ENCODE measurements around the gene PLPP3. TPM values are rescaled to one million over a fixed set of nuclear protein-coding genes. Genes with fewer than 3 reads are reported as not detected.

Gene PLPP3
- total RNA-seq, 4 donors from 2014 or later, result 138 to 244 (median 181) TPM

DNA sequence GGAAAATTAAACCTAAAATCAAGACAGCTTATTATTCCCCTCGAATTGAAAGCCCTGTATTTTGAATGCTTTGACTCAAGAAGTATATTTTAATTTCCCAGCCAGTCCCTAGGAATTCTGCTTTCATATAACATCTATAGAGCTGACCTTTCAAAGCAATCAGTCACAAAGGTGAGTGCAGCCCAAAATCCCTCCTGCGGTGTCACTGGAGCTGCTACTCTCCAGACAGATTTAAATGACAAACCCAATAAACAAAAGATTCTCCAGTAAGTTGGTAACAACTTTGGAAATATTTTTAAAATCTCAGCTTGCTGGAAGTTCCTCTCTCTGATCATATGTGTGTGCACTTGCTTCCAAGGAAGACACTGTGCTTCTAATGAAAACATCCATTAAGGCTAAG is 14.7 kb downstream of the PLPP3 start:
- Histone ChIP-seq H3K27ac (replicated peaks in 1 of 4) (peak overlapping the region; percentile 22 to 56 (median 36)), H3K9me3 (no peaks in the 10 kb centered on the region), H3K27me3 (no peaks in the 10 kb centered on the region), H3K4me3 (no peak overlapping the region), H3K36me3 (no peaks in the 10 kb centered on the region), H3K4me1 (peaks cover 65 to 81% (median 74%) of the 10 kb centered on the region in 4 donors)
- TF ChIP-seq EP300 (IDR thresholded peaks at IDR 0.05), result no peak
- no peak for TF ChIP-seq POLR2AphosphoS5 (IDR thresholded peaks at IDR 0.05)
- TF ChIP-seq POLR2A (IDR thresholded peaks at IDR 0.05; ENCODE audit: low read depth), result no peak
- no peak for TF ChIP-seq CTCF (IDR thresholded peaks at IDR 0.05)
- intact Hi-C loops (cut with DNase I), result no loop called here
- 37% methylated on average over 2 of the region's 2 CpGs for WGBS
- DNase-seq (ENCODE audit: extremely low spot score), result no peak

DNA sequence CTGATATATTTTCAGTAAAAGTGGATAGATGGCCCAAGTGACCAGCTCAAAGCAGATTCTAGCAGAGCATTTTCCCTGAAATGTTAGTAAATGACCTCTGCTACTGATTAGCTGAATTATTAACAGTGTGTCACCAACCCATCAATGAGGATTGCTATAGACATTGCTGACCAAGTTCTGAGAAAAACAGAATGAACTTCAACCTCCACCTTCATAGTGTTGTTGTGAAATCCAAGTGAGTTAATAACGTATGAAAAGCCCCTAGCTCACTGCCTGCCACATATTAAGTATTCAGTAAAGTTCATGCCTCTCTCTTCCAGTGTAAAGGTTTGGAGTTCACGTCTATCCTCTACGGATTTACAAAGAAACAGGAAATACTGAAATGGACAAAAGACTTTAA is 15.8 kb downstream of the PLPP3 start:
- Histone ChIP-seq H3K4me3 (no peak overlapping the region), H3K27ac (replicated peaks in 1 of 4) (no peak overlapping the region), H3K27me3 (no peaks in the 10 kb centered on the region), H3K9me3 (no peaks in the 10 kb centered on the region), H3K4me1 (peaks cover 62 to 81% (median 70%) of the 10 kb centered on the region in 4 donors), H3K36me3 (no peaks in the 10 kb centered on the region)
- intact Hi-C loops (cut with DNase I), result no loop called here
- TF ChIP-seq EP300 (IDR thresholded peaks at IDR 0.05) (no peak), POLR2AphosphoS5 (IDR thresholded peaks at IDR 0.05) (no peak), POLR2A (IDR thresholded peaks at IDR 0.05; ENCODE audit: low read depth) (no peak), CTCF (IDR thresholded peaks at IDR 0.05) (no peak)
- no peak for DNase-seq (ENCODE audit: extremely low spot score)
- WGBS, result 50% methylated on average over 3 of the region's 3 CpGs

GRCh38 chr1:56562891-56563452 is 16.4 kb downstream of the PLPP3 start:
- no peak for TF ChIP-seq CTCF (IDR thresholded peaks at IDR 0.05)
- no peak for TF ChIP-seq POLR2A (IDR thresholded peaks at IDR 0.05; ENCODE audit: low read depth)
- TF ChIP-seq EP300 (IDR thresholded peaks at IDR 0.05), result no peak
- TF ChIP-seq POLR2AphosphoS5 (IDR thresholded peaks at IDR 0.05), result no peak
- Histone ChIP-seq H3K4me1 (peaks cover 65 to 86% (median 71%) of the 10 kb centered on the region in 4 donors), H3K27me3 (no peaks in the 10 kb centered on the region), H3K36me3 (no peaks in the 10 kb centered on the region), H3K27ac (replicated peaks in 1 of 4) (peak overlapping the region in 2 of 4 donors; percentile 1 to 11), H3K9me3 (no peaks in the 10 kb centered on the region), H3K4me3 (no peak overlapping the region)
- intact Hi-C loops (cut with DNase I), result no loop called here
- 70% methylated on average over 2 of the region's 2 CpGs for WGBS
- no peak for DNase-seq (ENCODE audit: extremely low spot score)

DNA sequence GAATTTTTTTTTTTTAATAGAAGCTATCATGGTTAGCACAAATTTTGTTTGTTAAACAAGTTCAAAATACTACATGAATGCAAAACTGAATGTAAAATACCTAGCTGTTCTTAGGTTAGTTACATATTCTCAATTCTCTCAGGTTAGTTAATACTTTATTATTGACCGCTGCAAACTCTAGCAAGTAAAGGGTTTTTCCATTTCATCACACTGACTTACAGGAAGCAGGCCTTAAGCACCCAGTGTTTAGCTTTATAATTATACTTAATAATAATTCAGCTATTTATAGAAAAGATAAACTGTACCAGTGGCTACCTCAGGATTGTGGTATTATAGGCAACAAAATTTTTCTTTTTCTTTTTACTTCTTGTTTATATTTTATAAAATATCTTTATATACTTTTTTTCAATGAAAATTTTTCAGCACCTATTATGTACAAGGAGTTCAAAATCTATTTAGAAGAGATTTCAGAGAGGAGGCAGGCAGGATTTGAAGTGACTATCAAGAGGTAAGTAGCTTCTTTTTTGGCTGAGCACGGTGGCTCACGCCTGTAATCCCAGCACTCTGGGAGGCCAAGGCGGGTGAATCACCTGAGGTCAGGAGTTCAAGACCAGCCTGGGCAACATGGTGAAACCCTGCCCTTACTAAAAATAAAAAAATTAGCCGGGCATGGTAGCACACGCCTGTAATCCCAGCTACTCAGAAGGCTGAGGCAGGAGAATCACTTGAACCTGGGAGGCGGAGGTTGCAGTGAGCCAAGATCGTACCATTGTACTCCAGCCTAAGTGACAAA is 17.9 kb downstream of the PLPP3 start:
- intact Hi-C loops (cut with DNase I), result no loop called here

More for the DNA sequence above, 17.9 kb downstream of the PLPP3 start:
- Histone ChIP-seq H3K9me3 (no peaks in the 10 kb centered on the region), H3K27me3 (no peaks in the 10 kb centered on the region), H3K4me3 (no peak overlapping the region), H3K36me3 (no peaks in the 10 kb centered on the region), H3K27ac (replicated peaks in 1 of 4) (peak overlapping the region; percentile 13 to 44 (median 26)), H3K4me1 (peaks cover 60 to 82% (median 66%) of the 10 kb centered on the region in 4 donors)
- TF ChIP-seq EP300 (IDR thresholded peaks at IDR 0.05) (no peak), POLR2A (IDR thresholded peaks at IDR 0.05; ENCODE audit: low read depth) (no peak), POLR2AphosphoS5 (IDR thresholded peaks at IDR 0.05) (no peak), CTCF (IDR thresholded peaks at IDR 0.05) (no peak)
- DNase-seq (ENCODE audit: extremely low spot score), result no peak
- WGBS, result 81% methylated on average over 8 of the region's 8 CpGs
